ACHN (cell line): ENCODE data around the gene CHST14.

Experiments
- DNase-seq: peaks from one replicate; pipeline ENCODE4 v3.0.0-alpha.2; 2015
- in situ Hi-C: cut with HindIII; loops from 2 replicates; pipeline ENCODE4 v1.10.0; 2017; ENCODE audit warnings: low sequenced_read_pairs, low pct_ligation_motif_present, low pct_unique_long_range_greater_than_20kb

CHST14 gene, protein sequence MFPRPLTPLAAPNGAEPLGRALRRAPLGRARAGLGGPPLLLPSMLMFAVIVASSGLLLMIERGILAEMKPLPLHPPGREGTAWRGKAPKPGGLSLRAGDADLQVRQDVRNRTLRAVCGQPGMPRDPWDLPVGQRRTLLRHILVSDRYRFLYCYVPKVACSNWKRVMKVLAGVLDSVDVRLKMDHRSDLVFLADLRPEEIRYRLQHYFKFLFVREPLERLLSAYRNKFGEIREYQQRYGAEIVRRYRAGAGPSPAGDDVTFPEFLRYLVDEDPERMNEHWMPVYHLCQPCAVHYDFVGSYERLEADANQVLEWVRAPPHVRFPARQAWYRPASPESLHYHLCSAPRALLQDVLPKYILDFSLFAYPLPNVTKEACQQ

GRCh38 chr15:40470423-40471104 is at the start of gene CHST14:
TSS of gene CHST14 (plus strand) at chr15:40470984. CDS start at chr15:40471214, 230 bp downstream.
- in situ Hi-C loops: no loop called here
- DNase-seq: peak; percentile 49

DNA sequence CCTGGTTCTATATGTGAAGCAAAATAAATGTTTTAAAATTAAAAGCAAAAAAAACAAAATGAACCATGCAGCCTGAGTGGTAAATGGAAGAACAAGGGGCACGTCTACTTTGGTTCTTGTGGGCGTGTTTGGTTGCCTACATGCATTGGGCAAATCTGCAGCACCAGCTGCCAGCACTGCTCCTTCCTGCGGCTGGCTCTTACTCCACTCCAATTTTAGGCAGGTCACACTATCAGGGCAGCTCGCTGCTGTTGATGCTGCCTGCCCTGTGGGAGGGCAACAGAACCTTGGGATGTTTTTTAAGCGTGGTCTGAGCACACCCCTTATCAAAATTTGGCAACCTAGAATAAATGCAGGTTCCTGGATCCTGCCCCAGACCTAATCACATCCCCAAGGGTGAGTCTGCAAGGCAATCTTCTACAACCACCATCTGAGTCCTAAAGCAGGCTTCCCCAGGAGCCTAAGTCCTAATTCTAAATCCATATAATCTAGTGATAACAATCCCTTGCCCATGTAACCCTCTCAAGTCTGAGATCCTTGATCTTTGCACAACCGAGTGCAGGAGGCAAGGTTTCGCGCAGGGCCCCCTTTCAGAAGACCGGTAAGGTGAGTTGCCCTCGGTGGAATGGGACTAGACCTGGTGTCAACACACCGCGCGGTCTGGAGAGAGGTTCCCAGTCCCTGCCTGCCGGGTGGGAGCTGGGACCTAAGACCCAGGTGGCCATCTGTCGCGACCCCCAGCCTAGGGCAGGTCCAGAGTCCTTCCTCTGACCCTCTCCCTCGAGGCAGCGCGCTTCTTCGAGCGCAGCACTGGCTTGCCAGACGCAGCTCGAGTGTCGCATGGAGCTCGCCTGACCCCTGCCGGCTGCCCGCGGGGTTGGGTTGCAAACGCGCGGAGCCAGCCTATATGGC is 49.3 kb upstream of the CHST14 start:
- peak; percentile 57 for DNase-seq
- in situ Hi-C loops: no loop called here

- DNase-seq: no peak
Measured at GRCh38 chr15:40424483-40425115, 46.2 kb upstream of the CHST14 start.

DNA sequence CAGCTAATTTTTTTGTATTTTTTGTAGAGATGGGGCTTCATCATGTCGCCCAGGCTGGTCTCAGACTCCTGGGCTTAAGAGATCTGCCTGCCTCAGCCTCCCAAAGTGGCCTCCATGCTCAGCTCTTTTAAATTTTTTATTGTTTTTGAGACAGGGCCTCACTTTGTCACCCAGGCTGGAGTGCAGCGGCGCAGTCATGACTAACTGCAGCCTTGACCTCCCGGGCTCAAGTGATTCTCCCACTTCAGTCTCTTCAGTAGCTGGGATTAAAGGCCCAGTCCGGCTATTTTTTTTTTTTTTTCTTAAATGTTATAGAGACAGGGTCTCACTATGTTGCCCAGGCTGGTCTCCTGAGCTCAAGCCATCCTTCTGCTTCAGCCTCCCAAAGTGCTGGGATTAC is 45.1 kb upstream of the CHST14 start:
- in situ Hi-C loops: no loop called here
- no peak for DNase-seq

More at GRCh38 chr15:40424483-40425115, 46.2 kb upstream of the CHST14 start:
- in situ Hi-C loops: no loop called here

- in situ Hi-C loops: no loop called here
- DNase-seq: no peak
Measured at GRCh38 chr15:40427188-40427587, 43.6 kb upstream of the CHST14 start.

- DNase-seq: no peak
- in situ Hi-C loops: no loop called here
Measured at GRCh38 chr15:40428185-40428584, 42.6 kb upstream of the CHST14 start.

- no peak for DNase-seq
- in situ Hi-C loops: no loop called here
Measured at GRCh38 chr15:40429068-40429710, 41.6 kb upstream of the CHST14 start.

DNA sequence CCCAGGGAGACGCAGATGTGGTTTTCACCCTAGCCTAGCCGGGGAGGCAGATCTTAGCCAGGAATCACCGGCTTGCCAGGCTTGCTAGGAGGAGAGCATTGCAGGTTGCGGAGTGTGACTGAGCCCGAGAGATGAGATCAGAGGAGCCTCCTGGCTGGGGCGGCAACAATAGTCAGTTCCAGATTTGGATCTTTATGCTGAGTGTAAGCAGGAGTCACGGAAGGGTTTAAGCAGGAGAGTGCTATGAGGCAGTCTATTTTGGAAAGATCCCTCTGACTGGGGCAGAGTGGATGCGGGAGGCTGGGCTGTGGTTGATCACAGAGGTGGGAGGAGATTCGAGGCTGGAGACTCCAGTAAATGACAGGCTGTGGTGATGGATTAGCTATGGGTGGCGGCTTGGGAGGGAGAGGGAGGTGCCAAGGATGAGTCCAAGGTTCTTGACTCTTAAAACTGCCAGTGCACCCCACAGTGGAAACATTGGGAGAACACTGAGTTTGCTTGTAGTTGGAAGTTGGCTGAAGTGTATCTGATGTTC is 40.4 kb upstream of the CHST14 start:
- peak; percentile 64 for DNase-seq
- in situ Hi-C loops: no loop called here

GRCh38 chr15:40435023-40435709 is 35.6 kb upstream of the CHST14 start:
- DNase-seq: no peak
- in situ Hi-C loops: no loop called here

DNA sequence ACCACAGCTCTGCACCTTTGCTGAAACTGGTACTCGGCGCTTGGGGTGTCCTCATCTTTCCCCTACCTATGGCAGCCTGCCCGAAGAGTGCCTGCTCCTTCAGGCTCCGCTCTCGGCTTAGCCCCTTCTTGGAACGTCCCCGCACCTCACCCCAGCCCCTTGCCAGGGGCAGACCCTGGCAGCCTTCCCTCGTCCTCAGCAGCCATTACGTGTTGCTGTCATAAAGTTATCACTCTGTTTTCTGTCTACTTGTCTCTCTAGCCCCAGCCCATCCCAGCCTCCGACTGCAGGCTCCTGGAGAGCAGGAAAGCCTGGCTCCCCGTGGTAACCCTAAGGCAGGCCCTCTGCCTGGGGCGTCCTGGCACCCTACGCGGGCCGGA is 35.1 kb upstream of the CHST14 start:
- DNase-seq: no peak

DNA sequence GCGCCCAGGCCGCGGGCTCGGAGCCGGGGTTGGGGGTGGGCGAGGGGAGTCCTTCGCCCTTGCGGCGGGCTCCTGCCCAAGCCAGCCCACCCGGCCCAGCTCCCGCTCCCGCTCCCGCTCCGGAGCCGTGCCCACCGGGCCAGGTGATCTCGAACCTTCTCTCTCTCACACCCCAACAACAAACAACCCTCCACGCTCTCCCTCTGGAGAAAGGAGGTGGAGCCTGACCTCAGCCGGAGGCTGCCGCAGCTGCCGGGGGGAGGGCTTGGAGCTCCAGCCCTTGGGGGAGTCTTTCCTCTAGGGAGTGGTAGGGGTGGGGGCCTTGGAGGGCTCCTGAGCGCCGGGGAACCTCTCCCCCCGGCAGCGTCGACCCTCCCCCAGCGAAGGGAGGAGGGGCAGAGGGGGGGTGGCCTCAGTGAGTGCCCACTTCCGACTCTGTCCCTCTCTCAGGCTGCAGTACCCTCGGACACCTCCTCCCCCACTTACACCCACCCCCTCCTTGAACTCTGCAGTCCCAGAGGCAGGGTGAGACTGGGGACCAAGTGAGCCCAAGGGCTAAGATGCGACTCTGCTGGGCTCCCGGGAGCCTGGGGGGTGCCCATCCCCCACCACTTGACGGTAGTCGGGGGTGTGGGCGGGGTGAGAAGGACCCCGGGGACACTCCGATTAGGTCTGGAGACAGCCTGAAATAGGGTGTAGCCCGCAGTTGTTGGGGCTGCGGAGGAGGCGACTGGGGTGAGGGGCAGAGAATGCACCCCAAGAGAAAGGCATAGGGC is 34.5 kb upstream of the CHST14 start:
- in situ Hi-C loops: no loop called here
- peak; percentile 12 for DNase-seq

More for the DNA sequence above, 35.1 kb upstream of the CHST14 start:
- in situ Hi-C loops: no loop called here

- in situ Hi-C loops: no loop called here
- DNase-seq: no peak
Measured at GRCh38 chr15:40436892-40437751, 33.7 kb upstream of the CHST14 start.

DNA sequence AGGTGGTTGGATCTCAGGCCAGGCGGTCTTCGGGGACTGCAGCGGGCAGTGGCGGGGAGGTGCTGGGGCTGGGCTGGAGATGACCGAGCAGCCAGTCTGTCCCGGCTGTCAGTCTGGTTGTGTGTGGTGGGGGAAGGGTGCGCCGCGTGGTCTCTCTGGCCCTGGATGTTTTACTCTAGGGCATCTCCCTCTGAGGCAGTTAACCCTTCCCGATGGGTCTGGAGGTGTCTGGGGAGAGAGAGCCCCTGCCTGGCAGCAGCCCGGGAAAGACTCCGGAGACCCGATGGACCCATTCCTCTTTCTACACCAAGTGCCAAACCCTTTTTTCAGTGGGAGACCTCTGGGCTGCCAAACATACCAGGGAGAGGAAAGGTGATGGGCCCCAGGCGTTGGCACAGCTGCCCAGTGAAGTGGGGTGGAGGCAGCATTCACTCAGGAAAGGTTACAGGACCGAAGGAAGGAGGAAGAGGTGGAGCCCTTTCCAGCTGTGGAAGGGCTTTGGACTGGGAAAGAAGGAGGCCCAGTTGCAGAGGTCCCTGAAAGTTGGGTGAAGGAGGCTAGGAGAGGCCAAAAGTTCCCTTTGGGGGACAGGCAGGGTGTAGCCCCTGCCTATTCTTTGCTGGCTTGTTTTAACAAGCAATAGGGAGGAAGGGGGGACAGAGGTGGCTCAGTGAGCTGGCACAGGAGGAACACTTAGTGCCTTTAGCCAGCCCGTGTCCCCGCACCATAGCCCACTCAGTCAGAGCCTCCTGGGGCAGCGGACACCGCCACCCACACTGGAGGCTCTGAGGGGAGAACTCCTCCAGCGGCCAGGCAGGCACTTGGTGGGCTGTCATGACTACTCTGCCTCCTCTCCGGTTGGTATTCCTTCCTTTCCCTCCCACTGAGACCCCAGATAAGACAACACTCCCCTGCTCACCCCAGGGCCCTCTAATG is 32.8 kb upstream of the CHST14 start:
- in situ Hi-C loops: no loop called here
- DNase-seq: no peak

DNA sequence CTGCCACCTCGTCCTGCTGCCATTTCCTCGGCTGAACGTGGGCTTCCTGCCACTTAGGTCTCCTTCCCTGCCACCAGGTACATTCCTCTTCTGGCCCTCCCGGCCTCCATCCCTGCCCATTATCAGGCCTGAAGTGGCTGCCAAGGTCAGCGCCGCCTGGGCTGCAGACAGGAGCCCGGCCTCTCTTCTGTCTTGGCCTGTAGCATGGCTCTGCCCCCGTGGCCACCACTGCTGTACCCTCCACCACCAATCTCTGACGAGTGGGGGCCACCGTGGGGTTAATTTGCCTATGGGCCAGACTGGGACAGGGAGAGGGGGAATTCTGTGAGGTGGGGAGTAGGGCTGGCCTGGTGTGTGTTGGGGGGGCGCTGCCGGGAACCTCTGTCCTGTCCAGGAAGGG is 32.1 kb upstream of the CHST14 start:
- DNase-seq: no peak
- in situ Hi-C loops: no loop called here

GRCh38 chr15:40439461-40439959 is 31.3 kb upstream of the CHST14 start:
- DNase-seq: peak; percentile 13
- in situ Hi-C loops: no loop called here
